Ovary (tissue), 3 donors: ENCODE results near the gene FBXL7.

Experiments used
- POLR2A ChIP-seq: fragments of 450-650 bp; IDR thresholded peaks from one replicate; pipeline ENCODE4 v1.6.1; 2017; ENCODE audit warnings: antibody characterized with exemption, mild to moderate bottlenecking, moderate library complexity
- TF ChIP-seq, protein P1 (sequence below), 3 donors: fragments of 450-650 bp in 2 of 3; fragments of 200-600 bp in 1 of 3; IDR thresholded peaks; one replicate each; pipeline versions ENCODE4 v1.5.1 to v1.8.0; 2016 to 2022; ENCODE audit warnings: antibody characterized with exemption in 3 of 3, mild to moderate bottlenecking in 1 of 3
- donor health status: DM: no; HTN: no; CAD: no.

DNA sequence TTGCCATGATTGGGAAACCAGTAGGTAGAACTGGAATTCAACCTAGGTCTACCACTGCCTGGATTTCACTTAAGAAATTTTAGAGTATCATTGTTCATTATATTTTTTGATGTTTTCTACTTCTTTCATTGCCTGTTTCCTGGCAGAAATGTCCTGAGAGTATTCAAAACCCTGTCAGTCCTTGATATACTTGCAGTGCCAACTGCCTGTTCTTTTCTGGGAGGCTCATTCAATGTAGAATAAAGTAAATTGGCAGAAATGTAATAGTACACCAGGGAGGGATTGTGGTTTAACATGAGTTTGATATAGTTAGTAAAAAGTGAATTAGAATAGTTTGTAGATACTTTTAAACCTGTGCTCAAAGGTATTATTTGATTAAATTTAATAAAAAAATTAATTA, 286.3 kb downstream of the FBXL7 start:
- TF ChIP-seq, protein P1, sequence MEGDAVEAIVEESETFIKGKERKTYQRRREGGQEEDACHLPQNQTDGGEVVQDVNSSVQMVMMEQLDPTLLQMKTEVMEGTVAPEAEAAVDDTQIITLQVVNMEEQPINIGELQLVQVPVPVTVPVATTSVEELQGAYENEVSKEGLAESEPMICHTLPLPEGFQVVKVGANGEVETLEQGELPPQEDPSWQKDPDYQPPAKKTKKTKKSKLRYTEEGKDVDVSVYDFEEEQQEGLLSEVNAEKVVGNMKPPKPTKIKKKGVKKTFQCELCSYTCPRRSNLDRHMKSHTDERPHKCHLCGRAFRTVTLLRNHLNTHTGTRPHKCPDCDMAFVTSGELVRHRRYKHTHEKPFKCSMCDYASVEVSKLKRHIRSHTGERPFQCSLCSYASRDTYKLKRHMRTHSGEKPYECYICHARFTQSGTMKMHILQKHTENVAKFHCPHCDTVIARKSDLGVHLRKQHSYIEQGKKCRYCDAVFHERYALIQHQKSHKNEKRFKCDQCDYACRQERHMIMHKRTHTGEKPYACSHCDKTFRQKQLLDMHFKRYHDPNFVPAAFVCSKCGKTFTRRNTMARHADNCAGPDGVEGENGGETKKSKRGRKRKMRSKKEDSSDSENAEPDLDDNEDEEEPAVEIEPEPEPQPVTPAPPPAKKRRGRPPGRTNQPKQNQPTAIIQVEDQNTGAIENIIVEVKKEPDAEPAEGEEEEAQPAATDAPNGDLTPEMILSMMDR (IDR thresholded peaks at IDR 0.05): no peak
- no peak for TF ChIP-seq POLR2A
